Measurements from ENCODE around the gene UBE2C.
"Not testable (repeated sequence)": the region's sequence is repeated elsewhere in the genome, so short reads cannot be mapped to it uniquely, and the experiment has no call there.

UBE2C gene

GRCh38 chr20:45812157-45813005 lies at the start of gene UBE2C:
TSS of gene UBE2C (plus strand) at chr20:45812644. CDS start at chr20:45812696, 52 bp downstream.
- peak; percentile 99 for DNase-seq

- not testable (repeated sequence) for DNase-seq
These were observed 47.7 kb upstream of the UBE2C start for GRCh38 chr20:45764618-45765282.

- DNase-seq: no peak
These were observed 47.1 kb upstream of the UBE2C start for GRCh38 chr20:45765307-45765875.

GRCh38 chr20:45765980-45766379 lies 46.5 kb upstream of the UBE2C start:
- DNase-seq: no peak

GRCh38 chr20:45768479-45768878 lies 44.0 kb upstream of the UBE2C start:
- no peak for DNase-seq

GRCh38 chr20:45771182-45771759 lies 41.2 kb upstream of the UBE2C start:
- peak; percentile 91 for DNase-seq

- no peak for DNase-seq
These were observed 39.8 kb upstream of the UBE2C start for GRCh38 chr20:45772693-45773092.

- no peak for DNase-seq
These were observed 37.5 kb upstream of the UBE2C start for GRCh38 chr20:45774945-45775344.

- DNase-seq: no peak
These were observed 37.0 kb upstream of the UBE2C start for GRCh38 chr20:45775411-45775810.

GRCh38 chr20:45776931-45777330 lies 35.5 kb upstream of the UBE2C start:
- no peak for DNase-seq

GRCh38 chr20:45779011-45779915 lies 33.2 kb upstream of the UBE2C start:
- DNase-seq: peak; percentile 53

- DNase-seq: no peak
These were observed 32.3 kb upstream of the UBE2C start for GRCh38 chr20:45780159-45780558.

- DNase-seq: no peak
These were observed 31.0 kb upstream of the UBE2C start for GRCh38 chr20:45781391-45781931.

- DNase-seq: no peak
These were observed 29.6 kb upstream of the UBE2C start for GRCh38 chr20:45782890-45783289.

GRCh38 chr20:45783656-45784294 lies 28.7 kb upstream of the UBE2C start:
- DNase-seq: peak; percentile 48

GRCh38 chr20:45788351-45788750 lies 24.1 kb upstream of the UBE2C start:
- no peak for DNase-seq

GRCh38 chr20:45792317-45793118 lies 19.9 kb upstream of the UBE2C start:
- peak; percentile 46 for DNase-seq

- no peak for DNase-seq
These were observed 15.9 kb upstream of the UBE2C start for GRCh38 chr20:45796337-45797065.

GRCh38 chr20:45797510-45797909 lies 14.9 kb upstream of the UBE2C start:
- DNase-seq: not testable (repeated sequence)

GRCh38 chr20:45797955-45798354 lies 14.5 kb upstream of the UBE2C start:
- not testable (repeated sequence) for DNase-seq

Measured in hematopoietic multipotent progenitor cell treated with erythropoietin and hydrocortisone succinate and interleukin-3 and kit ligand, for 6 days (in vitro differentiated cells).